Tongue (tissue), 2 donors: ENCODE measurements around the gene PSMD14. TPM values are rescaled to one million over a fixed set of nuclear protein-coding genes. Genes with fewer than 3 reads are reported as not detected.
"Not testable (repeated sequence)": the region's sequence is repeated elsewhere in the genome, so short reads cannot be mapped to it uniquely, and the experiment has no call there.

Source experiments
- DNase-seq: peaks from one replicate; pipeline ENCODE4 v3.0.0-alpha.2; 2015
- total RNA-seq: library from RNA; depleted of rRNA; stranded (reverse); fragments of >200 nt; gene quantifications from one replicate; pipeline ENCODE4 v1.2.3, GENCODE V29; 2014

PSMD14 gene
- total RNA-seq, result 47.3 TPM

DNA sequence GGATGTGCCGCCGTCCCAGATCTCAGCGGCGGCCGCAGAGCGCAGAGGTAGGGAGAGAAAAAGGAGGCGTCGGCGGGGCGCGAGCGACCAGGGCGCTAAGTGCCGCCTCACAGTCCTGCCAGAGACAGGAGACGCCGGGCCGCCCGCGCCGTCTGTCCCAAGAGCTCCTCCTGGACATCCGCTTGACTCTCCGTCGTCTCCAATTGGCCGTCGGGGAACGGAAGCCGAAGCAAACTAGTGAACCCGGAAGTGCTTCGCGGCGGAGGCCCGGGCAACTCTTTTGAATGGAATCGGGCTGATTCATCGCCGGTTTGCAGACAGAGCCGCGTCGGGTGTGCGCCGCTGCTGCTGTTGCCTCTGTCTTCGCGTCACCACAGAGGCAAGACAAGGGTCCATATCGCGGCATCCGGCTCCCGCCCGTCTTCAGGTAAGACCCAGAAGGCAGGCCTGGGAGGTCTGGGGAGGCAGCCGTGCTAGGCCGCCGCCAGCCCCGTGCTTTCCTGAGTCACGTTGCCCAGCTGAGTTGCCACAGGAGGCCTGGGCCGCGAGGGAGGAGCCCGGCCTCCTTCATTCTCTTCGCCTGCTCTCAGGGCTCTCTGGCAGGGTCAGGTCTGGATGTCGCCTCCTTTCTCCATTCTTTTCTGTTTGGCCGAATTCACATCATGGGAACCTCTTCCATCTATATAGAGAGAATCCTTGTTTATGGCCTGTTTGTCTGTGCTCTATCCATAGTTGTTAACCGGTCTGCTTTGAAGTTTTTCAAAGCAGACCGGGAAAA, at the start of gene PSMD14:
Gene PSMD14 (plus strand): TSS at position 248 of the 778 bp plus-strand sequence. CDS start 10,401 bp downstream, outside the sequence.
- DNase-seq, result peak; percentile 96

DNA sequence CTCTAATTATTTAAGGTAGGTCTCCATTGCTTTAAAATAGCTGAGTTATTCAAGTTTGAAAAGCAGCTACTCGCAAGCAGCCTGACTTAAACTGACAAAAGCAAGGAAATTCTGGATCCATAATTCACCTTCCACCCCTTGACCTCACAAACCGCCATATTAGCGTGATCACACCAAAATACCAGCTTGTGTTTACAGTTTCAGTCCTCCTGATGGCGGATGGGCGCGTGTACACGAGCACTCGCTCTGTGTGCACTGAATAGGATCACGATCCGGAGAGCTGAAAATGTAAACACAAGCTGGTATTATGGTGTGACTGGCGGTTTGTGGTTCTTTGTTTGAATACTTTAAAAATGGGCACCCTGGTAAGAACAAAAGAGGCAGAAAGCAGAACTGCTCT, 42.4 kb upstream of the PSMD14 start:
- DNase-seq, result no peak

DNA sequence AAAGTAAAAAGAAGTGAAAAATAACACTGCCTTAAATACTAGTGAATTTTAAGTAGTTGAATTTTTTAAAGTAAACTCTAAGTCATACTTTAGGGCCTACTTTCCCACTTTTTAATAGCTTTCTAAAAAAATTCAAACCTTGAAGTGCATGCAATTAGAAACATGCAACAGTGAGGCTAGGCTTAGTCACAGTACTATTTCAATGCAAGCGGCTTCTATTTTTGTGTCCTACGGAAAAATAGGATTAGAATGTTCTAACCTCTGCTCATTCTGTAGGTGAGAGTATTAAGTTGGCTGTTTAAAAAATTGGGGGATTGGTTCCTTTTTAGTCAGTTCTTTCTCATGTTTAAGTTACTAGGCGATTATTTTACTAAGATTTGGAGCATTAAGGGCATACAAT, 39.1 kb upstream of the PSMD14 start:
- DNase-seq, result no peak

DNA sequence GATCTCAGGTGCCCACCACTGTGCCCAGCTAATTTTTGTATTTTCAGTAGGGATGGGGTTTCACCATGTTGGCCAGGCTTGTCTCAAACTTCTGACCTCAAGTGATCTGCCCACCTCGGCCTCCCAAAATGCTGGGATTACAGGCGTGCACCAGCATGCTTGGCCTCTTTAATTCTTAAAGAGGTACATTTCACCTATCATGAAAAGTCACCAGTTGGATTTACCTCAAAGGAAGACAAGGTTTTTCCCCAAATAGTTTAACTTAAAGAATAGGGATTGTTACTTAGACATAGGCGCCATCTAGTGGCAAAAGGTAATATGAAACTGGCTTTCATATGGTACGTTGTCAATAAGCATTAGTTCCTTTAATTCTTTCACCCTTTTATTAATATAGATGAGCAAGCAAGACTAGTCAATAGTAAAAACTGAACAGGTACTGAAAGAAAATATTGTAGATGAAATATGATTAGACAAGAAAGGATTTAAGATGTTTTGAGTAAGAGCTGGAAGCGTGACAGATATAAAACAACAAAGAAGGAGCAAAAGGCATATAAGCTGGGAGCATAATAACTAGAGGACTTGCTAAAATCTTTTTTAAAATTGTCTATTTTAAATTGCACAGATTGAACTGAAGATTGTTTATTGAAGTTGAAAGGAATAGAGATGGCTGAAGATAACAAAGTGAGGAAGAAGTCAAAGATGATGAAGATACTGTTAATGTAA, 35.0 kb upstream of the PSMD14 start:
- peak; percentile 60 for DNase-seq

DNA sequence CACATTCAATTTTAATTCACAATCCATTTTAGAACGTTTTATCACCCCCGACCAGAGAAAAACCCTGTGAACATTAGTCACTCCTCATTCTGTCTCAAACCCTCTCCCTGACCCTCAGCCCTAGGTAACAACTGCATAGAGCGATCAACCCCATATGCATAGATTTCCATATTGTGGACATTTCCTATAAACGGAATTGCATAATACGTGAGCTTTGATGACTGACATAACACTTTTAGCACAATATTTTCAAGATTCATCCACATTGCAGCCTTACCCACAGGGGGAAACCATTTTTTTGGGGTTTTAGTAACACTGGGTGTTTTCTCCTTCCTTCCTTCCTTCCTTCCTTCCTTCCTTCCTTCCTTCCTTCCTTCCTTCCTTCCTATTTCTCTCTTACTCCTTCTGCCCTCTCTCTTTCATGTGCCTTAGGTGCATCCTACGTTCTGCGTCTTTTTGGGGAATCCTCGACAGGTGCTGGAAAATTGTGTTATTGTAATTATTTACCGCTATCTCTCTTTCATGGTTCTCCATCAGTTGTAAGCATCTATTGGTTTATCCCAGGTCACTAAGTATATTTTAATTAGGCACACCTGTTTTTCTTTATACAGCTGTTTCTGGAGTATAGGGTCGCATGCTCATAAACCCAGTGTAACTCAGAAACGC, 29.5 kb upstream of the PSMD14 start:
- DNase-seq, result peak; percentile 18

DNA sequence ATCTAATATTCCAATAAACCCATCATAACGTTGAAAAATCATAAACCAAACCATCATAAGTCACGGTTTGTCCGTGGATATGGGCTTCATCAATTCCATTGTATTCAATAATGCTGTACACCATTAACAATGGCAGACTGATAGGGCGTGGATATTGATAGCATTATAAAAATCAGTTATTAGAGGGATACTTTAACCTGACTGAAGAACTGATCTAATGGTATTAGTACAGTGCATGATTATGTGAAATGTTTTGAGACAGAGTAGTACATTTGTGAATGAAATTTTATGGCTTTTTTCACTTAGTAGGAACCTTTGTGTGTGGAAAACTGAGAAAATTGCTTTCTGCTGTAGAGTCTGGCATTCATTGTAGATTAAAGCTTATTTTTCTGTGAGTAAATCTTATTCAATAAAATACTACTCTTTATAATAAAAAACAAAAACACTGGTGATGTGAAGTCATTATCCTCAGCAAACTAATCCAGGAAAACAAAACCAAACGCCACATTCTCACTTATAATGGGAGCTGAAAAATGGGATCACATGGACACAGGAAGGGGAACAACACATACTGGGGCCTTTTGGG, 28.9 kb upstream of the PSMD14 start:
- not testable (repeated sequence) for DNase-seq

DNA sequence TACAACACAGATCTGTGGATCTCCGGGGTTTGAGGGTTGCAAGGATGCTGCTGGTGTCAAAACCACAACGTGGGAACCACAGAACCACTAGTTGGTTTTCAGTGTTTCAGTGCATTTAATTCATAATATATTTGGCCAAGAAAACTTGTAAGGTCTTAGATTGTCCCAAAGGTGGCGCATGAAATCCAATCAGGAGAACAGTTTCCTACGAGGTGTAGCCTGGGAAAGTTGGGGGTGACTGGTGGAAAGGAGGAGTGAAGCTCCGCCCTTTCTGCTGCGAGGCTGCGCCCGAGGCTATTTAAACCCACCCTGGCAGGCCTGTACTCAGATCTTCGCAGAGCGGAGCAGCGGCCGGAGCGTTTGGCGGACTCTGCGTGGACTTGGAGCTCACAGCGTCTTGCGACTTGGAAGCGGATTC, 27.3 kb upstream of the PSMD14 start:
- DNase-seq, result not testable (repeated sequence)

DNA sequence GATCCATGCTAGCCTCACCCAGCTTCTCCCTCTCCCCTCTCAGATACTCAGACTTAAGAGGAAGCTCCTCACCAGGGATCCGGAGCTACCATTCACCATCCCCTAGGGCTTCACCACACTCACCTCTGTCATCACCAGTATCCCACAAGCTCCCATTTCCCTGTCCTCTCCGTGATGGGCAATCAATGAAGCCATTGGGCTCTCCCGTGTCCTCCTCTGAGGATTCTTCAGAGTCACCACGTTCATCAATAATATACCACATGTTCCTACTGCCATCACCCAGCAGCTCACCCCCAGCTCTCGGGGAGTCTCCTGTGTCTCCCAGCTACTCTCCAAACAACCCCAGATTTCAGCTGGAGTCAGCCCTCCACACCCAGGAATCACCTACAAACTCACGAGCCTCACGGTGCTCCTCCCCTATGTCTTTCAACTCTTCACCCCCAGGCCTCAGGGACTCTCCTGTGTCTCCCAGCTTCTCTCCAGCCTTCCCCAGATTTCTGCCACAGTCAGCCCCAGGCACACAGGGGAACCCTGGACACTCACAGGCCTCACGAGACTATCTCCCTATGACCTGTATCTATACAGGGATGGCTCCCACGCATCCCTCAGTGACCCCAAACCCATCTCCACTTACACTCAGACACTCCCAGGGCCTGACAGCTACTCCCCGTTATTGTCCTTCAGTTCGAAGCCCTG, 26.5 kb upstream of the PSMD14 start:
- not testable (repeated sequence) for DNase-seq

DNA sequence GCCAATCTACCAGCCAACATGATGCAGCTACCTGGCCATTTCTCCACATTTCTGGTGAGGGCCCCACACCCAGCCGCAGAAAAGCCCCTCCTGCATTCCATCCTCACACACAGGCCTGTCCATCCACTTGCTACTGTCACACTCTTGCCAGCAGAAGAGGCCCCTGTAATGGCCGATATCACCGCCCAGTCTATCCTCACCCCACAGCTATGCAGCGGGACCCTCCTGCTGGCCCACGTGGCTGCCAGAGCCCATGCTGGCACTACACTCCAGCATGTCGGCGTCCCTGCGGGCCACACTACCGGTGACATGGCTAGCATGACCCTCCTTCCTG, 25.9 kb upstream of the PSMD14 start:
- not testable (repeated sequence) for DNase-seq

DNA sequence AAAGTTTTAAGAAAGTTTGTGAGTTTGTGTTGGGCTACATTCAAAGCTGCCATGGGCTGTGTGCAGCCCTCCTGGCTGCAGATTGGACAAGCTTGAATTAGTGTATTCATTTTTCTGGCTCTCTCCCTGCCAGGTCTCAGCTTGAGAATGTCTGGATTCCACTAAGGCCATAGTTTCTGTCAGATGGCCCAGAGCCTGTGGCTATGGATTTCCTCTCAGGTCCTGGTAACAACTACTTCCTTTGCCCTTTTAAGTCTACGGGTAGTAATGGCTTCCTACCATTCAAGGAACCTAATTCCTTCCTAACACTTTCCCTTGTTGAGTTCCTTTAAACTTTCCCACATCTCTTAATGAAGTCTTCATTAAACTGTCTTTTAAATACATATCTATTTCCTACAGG, 24.3 kb upstream of the PSMD14 start:
- DNase-seq, result no peak

DNA sequence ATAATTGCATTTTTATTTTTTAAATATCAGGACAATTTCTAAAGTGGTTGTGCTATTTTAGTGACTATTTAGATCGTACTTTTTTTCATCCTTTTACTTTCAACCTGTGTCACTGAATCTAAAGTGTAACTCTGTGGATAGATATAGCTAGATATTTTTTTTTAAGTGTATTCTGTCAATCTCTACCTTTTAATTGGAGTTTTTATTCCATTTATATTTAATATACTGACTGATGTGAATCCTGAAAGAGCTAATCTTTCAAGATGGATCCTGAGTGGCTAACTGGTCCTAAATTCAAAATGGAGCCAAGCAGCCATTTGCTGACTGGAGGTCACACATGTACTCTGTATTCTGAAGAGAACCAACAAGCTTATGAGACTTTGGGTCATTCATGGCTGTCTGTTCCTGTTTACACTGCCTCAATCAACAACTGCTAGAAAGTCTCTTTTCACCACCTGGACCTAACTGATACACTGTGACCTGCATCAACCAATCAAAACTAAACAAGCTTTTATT, 4.6 kb upstream of the PSMD14 start:
- DNase-seq, result no peak

DNA sequence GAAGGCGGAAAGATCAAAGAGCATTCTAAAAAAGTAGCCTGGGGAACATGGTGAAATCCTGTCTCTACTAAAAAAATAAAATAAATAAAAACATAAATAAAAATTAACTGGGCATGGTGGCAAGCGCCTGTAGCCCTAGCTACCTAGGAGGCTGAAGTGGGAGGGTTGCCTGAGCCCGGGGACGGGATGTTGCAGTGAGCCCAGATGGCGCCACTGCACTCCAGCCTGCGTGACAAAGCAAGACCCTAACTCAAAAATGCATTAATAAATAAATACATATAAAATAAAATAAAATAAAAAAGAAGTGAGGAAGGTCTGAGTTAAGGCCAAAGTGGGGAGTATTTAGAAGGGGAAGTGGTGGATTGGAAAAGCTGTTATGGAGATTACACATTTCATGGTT, 1.3 kb upstream of the PSMD14 start:
- no peak for DNase-seq

DNA sequence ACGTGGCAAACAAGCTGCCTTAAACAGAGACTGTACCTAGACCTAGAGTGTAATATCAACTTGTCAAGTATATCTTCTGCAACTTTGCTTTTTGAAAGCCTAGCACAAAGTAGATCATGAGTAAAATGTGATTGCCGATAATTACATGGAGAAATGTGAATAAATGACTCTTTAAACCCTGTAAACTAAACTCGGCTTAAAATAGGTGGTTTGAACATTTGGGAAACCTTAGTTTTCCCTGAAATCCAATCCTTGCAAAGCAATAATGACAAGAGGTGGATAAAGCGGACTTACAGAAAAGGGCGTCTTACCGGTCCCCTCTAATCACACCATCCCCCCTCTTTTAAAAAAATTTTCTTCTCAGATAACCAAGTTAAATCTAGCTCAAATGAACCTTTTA, 549 bp upstream of the PSMD14 start:
- no peak for DNase-seq

DNA sequence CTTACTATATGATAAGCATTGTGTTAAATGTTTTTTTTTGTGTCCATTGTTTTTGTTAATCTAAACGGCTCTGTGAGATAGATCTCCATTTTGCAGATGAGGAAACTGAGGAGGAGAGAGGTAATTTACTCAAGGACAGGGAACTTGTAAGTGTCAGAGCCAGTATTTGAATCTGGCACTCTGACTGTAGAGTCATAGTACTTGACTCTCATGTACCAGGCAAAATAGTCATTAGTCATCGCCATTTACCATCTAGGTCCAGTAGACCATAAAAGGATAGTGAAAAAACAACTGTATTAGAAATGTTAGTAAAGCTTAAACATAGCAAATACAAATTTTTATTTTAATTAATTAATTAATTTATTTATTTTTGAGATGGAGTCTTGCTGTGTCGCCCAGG, 4.8 kb downstream of the PSMD14 start:
- DNase-seq, result no peak

DNA sequence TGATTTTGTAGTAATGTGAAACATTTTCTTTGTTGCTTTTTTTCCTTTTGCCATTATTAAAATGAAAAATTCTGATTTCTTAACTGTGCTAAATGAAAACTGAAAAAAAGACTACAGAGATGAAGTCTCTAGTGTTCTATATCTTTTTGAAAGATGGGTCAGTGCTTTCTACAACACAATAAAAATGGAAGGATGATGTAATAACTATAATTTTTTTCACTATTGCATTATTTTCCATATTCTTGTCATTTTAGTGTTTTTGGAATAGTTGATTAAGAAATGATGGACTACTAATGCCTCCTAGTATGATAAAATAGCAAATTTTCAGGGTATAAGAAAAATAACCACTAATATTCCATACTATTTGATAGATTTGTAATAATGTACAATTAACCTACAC, 7.2 kb downstream of the PSMD14 start:
- DNase-seq, result no peak

DNA sequence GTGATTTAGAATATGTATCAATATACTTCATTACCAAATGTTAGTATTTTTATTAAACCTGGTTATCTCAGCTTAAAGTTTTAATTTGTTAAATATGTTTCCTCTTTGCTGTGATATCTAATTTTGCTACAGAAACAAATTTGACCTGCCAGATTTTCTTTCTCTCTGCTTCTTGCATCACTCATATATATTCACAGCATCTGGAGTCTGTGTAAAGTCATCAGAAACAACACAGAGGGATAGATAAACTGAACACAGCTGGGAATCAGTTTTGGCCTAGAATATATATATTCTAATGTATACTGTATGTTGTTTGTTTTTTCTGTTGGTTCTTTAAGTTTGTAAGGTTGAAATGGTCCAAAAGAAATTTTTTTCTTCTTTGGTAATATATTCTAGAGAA, 8.5 kb downstream of the PSMD14 start:
- no peak for DNase-seq

DNA sequence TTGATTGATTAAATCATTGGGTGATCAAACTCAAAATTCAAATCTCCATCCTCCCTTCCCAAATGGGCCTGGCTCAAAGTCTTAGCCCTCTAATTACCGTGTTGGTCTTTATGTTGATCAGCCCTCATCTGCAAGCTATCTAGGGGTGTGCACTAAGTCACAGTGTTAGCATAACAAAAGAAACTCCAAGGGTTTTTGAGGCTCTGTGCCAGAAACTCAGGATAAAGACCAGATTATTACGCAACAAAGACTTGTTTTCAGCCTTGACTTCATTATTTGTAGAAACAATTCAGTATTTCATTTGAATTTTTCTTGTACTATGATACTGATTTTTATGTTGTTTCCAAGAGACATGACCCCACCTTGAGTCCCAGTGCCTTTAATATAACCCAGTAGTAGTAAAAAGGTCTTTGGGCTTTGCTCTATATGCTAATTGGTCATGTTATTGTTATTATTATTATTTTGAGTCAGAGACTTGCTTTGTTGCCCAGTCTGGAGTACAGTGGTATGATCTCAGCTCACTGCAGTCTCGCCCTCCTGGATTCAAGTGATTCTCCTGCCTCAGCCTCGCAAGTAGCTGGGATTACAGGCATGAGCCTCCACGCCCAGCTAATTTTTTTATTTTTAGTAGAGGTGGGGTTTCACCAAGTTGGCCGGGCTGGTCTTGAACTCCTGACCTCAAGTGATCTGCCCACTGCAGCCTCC, 13.9 kb downstream of the PSMD14 start:
- DNase-seq, result no peak

DNA sequence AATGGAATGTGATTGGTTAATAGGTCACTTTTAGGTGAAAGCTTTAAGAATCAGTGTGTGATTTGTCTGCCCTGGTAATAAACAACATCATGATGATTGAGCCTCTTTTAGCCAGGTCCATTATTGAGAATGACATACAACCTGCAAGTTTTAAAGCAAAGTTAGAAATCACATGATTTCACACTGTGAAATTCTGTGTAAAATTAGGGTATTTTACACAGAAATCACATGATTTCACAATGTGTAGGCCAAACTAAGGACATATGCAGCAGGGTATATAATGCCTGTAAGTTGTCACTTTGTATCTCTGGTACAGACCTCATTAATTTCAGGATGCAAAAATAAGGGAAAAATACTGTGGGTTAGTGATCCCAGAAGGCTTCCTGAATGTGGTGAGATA, 16.7 kb downstream of the PSMD14 start:
- no peak for DNase-seq

DNA sequence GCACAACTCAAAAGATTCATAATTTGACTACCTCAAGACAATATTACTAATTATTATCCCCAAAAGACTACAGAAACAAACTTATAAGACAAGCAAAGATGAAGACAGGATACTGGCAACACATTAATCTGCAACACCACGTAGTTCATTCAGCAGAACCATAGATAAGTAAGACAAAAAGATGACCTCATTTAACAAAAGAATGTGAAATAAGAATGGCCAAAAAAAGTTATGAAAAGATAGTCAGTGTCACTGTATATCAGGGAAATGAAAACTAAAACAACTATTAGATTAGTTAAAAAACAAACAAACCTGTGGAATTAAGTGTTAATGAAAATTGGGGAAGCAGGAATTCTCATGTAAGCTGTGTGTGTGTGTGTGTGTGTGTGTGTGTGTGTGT, 19.4 kb downstream of the PSMD14 start:
- no peak for DNase-seq

DNA sequence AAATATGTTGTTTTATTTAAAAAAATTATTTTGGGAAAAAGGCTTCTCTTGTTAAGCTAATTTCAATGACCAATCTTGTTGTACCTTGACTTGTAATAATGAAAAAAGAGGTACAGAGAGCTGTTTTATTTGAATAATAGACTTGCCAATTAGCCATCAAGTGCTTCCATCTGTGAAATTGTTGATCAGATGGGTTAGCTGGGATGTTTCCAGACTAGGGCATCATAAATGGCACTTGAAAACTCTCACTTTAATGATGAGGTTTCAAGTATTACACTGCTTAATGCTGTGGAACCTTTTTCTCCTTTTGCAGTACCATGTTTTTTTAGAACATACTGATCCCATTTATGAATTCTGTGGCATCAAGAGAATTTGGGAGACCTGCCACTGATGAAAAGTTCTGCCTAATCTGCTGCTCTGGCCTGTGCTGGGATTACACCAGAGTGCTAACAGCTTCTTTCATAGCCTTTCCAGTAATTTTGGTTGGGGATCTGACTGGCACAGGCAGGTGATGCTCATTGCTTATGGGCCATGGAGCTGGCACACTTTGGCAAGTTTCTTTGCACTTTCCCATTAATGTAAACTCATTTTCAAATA, 24.2 kb downstream of the PSMD14 start:
- DNase-seq, result no peak

DNA sequence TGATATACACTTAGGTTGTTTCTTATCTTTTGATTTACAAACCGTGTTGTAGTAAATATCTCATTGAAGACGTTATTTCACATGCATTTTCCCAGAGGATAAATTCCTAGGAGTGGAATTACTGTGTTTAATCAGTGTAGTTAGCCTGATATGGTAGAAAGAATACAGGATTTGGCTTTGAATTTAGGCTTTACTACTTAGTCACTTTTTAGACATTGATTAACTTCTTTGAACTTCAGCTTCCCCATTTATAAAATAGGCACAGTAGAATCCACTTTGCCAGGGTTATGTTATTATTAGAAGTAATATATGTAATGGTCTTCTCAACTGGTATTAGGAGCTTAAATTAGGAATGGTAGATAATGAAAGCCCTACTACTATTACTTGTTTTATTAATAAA, 27.4 kb downstream of the PSMD14 start:
- no peak for DNase-seq
